K562 (cell line): ENCODE measurements around the gene LARP6. TPM values are rescaled to one million over a fixed set of nuclear protein-coding genes. Genes with fewer than 3 reads are reported as not detected.

Experiments used
- ATAC-seq: fragments of 200-7000 bp; cut with Tn5 transposase; 3 replicates; pipeline ENCODE4 v1.9.1; 2020; ENCODE audit warnings: moderate library complexity
- BruUV-seq: library from RNA; stranded (reverse); fragments of 400-500 nt; replicated peaks from 2 replicates; lab custom pipeline; 2021; lab: Mats Ljungman, UMichigan
- CTCF ChIA-PET: fragments of 300-600 bp; formaldehyde crosslinking; extraction: SDS; loops from one replicate; lab custom pipeline; 2021; ENCODE audit warnings: low intra/inter-chr PET ratio; lab: Yijun Ruan, JAX
- POLR2A ChIA-PET: fragments of 300-600, 350-650 bp; sonication (Branson Sonifier 250); formaldehyde crosslinking; extraction: SDS; loops from one replicate; lab custom pipeline; 2021; ENCODE audit warnings: antibody characterized with exemption, inconsistent platforms; lab: Yijun Ruan, JAX
- DNase-seq, 4 experiments: peaks; one replicate each; pipeline versions ENCODE4 v3.0.0 to v3.0.0-alpha.2; 2011 to 2018; ENCODE audit warnings: low spot score in 3 of 4, mixed read lengths in 3 of 4; ENCODE audit errors: extremely low read depth in 1 of 4
- FAIRE-seq: peaks from 2 replicates; lab custom pipeline; 2011; peaks lifted over from hg19 to GRCh38; lab: Jason Lieb, UNC
- H2AFZ ChIP-seq: 2 replicates; pipeline ENCODE4 v1.6.0; 2011; ENCODE audit warnings: low read depth, low read length, control low read depth, inconsistent platforms
- H3K27ac ChIP-seq: fragments of 200-600 bp; 3 replicates; pipeline ENCODE4 v1.8.0; 2011; ENCODE audit warnings: low read depth, mild to moderate bottlenecking, control low read depth, inconsistent platforms, low read length, moderate library complexity, mixed read lengths; ENCODE audit errors: extremely low read depth
- H3K27me3 ChIP-seq, 2 experiments: fragments of 300-600 bp in 1 of 2; 2 replicates in 1 of 2; 3 replicates in 1 of 2; pipeline versions ENCODE4 v1.6.0 to v1.8.0; 2011; ENCODE audit warnings: inconsistent platforms in 2 of 2, low read length in 2 of 2, mild to moderate bottlenecking in 1 of 2, mixed read lengths in 1 of 2, moderate library complexity in 1 of 2; ENCODE audit not compliant: control insufficient read depth in 2 of 2, insufficient read depth in 2 of 2
- H3K36me3 ChIP-seq: fragments of 300-600 bp; 3 replicates; pipeline ENCODE4 v1.8.0; 2011; ENCODE audit warnings: mild to moderate bottlenecking, low read length, inconsistent platforms; ENCODE audit not compliant: control insufficient read depth, insufficient read depth
- H3K4me1 ChIP-seq, 2 experiments: fragments of 200-600 bp in 1 of 2; replicated peaks in 1 of 2; 2 replicates in 1 of 2; 3 replicates in 1 of 2; pipeline versions ENCODE4 v1.5.1 to v1.8.0; 2011; ENCODE audit warnings: inconsistent platforms in 2 of 2, low read length in 2 of 2, mild to moderate bottlenecking in 1 of 2, mixed read lengths in 1 of 2, moderate library complexity in 1 of 2; ENCODE audit not compliant: control insufficient read depth in 2 of 2, insufficient read depth in 2 of 2
- H3K4me2 ChIP-seq: 2 replicates; pipeline ENCODE4 v1.6.1; 2011; ENCODE audit warnings: low read length, control low read depth, inconsistent platforms, mixed read lengths; ENCODE audit not compliant: insufficient read depth
- H3K4me3 ChIP-seq: fragments of 200-600 bp; sonication (generic), shearing (Covaris generic); 2 replicates; pipeline ENCODE4 v1.5.1; 2016; ENCODE audit warnings: control low read depth, inconsistent platforms
- H3K79me2 ChIP-seq: fragments of 200-600 bp; 3 replicates; pipeline ENCODE4 v1.8.0; 2011; ENCODE audit warnings: low read length, inconsistent platforms; ENCODE audit not compliant: control insufficient read depth, insufficient read depth
- H3K9ac ChIP-seq, 2 experiments: 2 replicates each; pipeline versions ENCODE4 v1.6.0 to v1.6.1; 2011; ENCODE audit warnings: low read depth in 2 of 2, low read length in 2 of 2, control low read depth in 1 of 2, inconsistent platforms in 1 of 2, mild to moderate bottlenecking in 1 of 2, mixed read lengths in 1 of 2; ENCODE audit not compliant: insufficient read depth in 1 of 2
- H3K9me1 ChIP-seq: one replicate; pipeline ENCODE4 v1.6.0; 2011; ENCODE audit warnings: inconsistent platforms, mild to moderate bottlenecking, low read length, moderate library complexity; ENCODE audit not compliant: control insufficient read depth, insufficient read depth
- H3K9me3 ChIP-seq: replicated peaks from 2 replicates; pipeline ENCODE4 v1.5.1; 2011; ENCODE audit warnings: low read depth, low read length, inconsistent platforms; ENCODE audit not compliant: control insufficient read depth, insufficient read depth
- H4K20me1 ChIP-seq: replicated peaks from 2 replicates; pipeline ENCODE4 v1.6.1; 2011; ENCODE audit warnings: low read length, inconsistent platforms, mixed read lengths; ENCODE audit not compliant: control insufficient read depth, insufficient read depth
- BACH1 ChIP-seq: fragments of 200-800 bp; sonication (Bioruptor generic); IDR thresholded peaks from 2 replicates; pipeline ENCODE4 v1.6.1; 2016; ENCODE audit warnings: missing genetic modification characterization, missing compliant biosample characterization
- CCNT2 ChIP-seq: IDR thresholded peaks from 2 replicates; pipeline ENCODE4 v1.6.1; 2011; ENCODE audit warnings: borderline replicate concordance, low read depth, mild to moderate bottlenecking, moderate library complexity, mixed read lengths, low read length; ENCODE audit not compliant: insufficient read length; ENCODE audit errors: extremely low read depth
- EWSR1 ChIP-seq: fragments of 450-650 bp; IDR thresholded peaks from 2 replicates; pipeline ENCODE4 v1.6.1; 2018; ENCODE audit warnings: borderline replicate concordance, mild to moderate bottlenecking, low read depth, moderate library complexity; ENCODE audit not compliant: partially characterized antibody
- FUS ChIP-seq: fragments of 200-400 bp; formaldehyde crosslinking; optimal IDR thresholded peaks from 2 replicates; pipeline ENCODE3; 2017; ENCODE audit warnings: low read depth, low read length
- HNRNPLL ChIP-seq: fragments of 200-400 bp; formaldehyde crosslinking; IDR thresholded peaks from 2 replicates; pipeline ENCODE4 v1.6.1; 2017; ENCODE audit warnings: low read length, low read depth, mild to moderate bottlenecking; ENCODE audit not compliant: poor library complexity, severe bottlenecking
- JUNB ChIP-seq: fragments of 450-650 bp; formaldehyde crosslinking; conservative IDR thresholded peaks from 2 replicates; pipeline ENCODE4 v1.4.0; 2020; ENCODE audit warnings: mild to moderate bottlenecking
- KLF13 ChIP-seq: fragments of 450-650 bp; IDR thresholded peaks from 2 replicates; pipeline ENCODE4 v1.6.1; 2016; ENCODE audit warnings: missing genetic modification characterization, low read depth, mild to moderate bottlenecking, missing compliant biosample characterization, moderate library complexity, borderline replicate concordance
- MEIS2 ChIP-seq: fragments of 450-650 bp; IDR thresholded peaks from 2 replicates; pipeline ENCODE4 v1.6.1; 2014; ENCODE audit warnings: mild to moderate bottlenecking; ENCODE audit not compliant: partially characterized antibody
- MLLT1 ChIP-seq, 2 experiments: fragments of 450-650 bp; IDR thresholded peaks; 2 replicates each; pipeline ENCODE4 v1.6.1; 2016
- NFIX ChIP-seq: fragments of 250-450 bp; sonication (Bioruptor Pico); IDR thresholded peaks from 2 replicates; pipeline ENCODE4 v1.4.0; 2020; ENCODE audit warnings: low read depth, mild to moderate bottlenecking, moderate library complexity
- PPARD ChIP-seq: fragments of 250-450 bp; sonication (Bioruptor Pico); IDR thresholded peaks from 2 replicates; pipeline ENCODE4 v1.8.0; 2022; ENCODE audit warnings: inconsistent platforms, mild to moderate bottlenecking, moderate library complexity
- SIRT6 ChIP-seq: IDR thresholded peaks from one replicate; pipeline ENCODE4 v1.6.1; 2012; ENCODE audit warnings: low read depth, mild to moderate bottlenecking, control low read depth, inconsistent platforms, low read length, moderate library complexity
- TBL1XR1 ChIP-seq, 2 experiments: IDR thresholded peaks; 2 replicates each; pipeline ENCODE4 v1.6.1; 2012; ENCODE audit warnings: improper control_type of control experiment in 2 of 2, low read length in 2 of 2, mild to moderate bottlenecking in 1 of 2
- TGIF2 ChIP-seq: sonication (generic); formaldehyde crosslinking; IDR thresholded peaks from 2 replicates; pipeline ENCODE4 v1.8.1; 2022; ENCODE audit warnings: mild to moderate bottlenecking, missing genetic modification reagents, moderate library complexity
- ZC3H11A ChIP-seq: IDR thresholded peaks from 2 replicates; pipeline ENCODE4 v1.6.1; 2012; ENCODE audit warnings: low read depth, low read length, improper control_type of control experiment
- ZFP1 ChIP-seq: fragments of 450-650 bp; formaldehyde crosslinking; IDR thresholded peaks from 2 replicates; pipeline ENCODE4 v1.4.0; 2020; ENCODE audit warnings: mild to moderate bottlenecking, mixed read lengths
- ZFP30 ChIP-seq: fragments of 250-450 bp; sonication (Bioruptor Pico); IDR thresholded peaks from 2 replicates; pipeline ENCODE4 v1.8.0; 2022; ENCODE audit warnings: moderate library complexity, mild to moderate bottlenecking, inconsistent platforms, borderline replicate concordance
- ZNF174 ChIP-seq: fragments of 250-450 bp; sonication (Bioruptor Pico); IDR thresholded peaks from 2 replicates; pipeline ENCODE4 v1.4.0; 2020; ENCODE audit warnings: mild to moderate bottlenecking
- ZNF217 ChIP-seq: sonication (generic); formaldehyde crosslinking; IDR thresholded peaks from 2 replicates; pipeline ENCODE4 v1.8.0; 2022; ENCODE audit warnings: mild to moderate bottlenecking, missing genetic modification reagents
- ZNF41 ChIP-seq: fragments of 250-450 bp; sonication (Bioruptor Pico); conservative IDR thresholded peaks from 2 replicates; pipeline ENCODE4 v1.4.0; 2020; ENCODE audit warnings: mild to moderate bottlenecking
- ZNF436 ChIP-seq: fragments of 250-450, 450-650 bp; sonication (Bioruptor Pico); formaldehyde crosslinking; IDR thresholded peaks from 2 replicates; pipeline ENCODE4 v1.7.0; 2020; ENCODE audit warnings: mild to moderate bottlenecking
- ZNF586 ChIP-seq: fragments of 450-650 bp; formaldehyde crosslinking; conservative IDR thresholded peaks from 2 replicates; pipeline ENCODE4 v1.4.0; 2020; ENCODE audit warnings: mild to moderate bottlenecking, moderate library complexity
- WGBS: fragments of 100-300 bp; shearing (Covaris generic); methylation state at CpG from one replicate; pipeline ENCODE4 v1.1.6; 2016; ENCODE audit warnings: low coverage, mixed read lengths; ENCODE audit not compliant: insufficient coverage; ENCODE audit errors: missing lambda C conversion rate; 5-methylcytosine and 5-hydroxymethylcytosine counted together
- in situ Hi-C: fragments of 300-500 bp; cut with MboI; formaldehyde crosslinking; loops from 4 replicates; pipeline ENCODE4 v1.15.0; 2018; ENCODE audit warnings: inconsistent platforms, mixed read lengths
- intact Hi-C: fragments of 100-400 bp; cut with micrococcal nuclease; formaldehyde crosslinking; loops from 2 replicates; pipeline ENCODE4 v1.14.2; 2022
- polyA plus RNA-seq, 8 experiments: library from polyadenylated mRNA; depleted of rRNA in 4 of 8; stranded (reverse) in 5 of 8; unstranded in 3 of 8; fragments of >200 nt; fragmentation: Nextera tagmentation in 2 of 8; fragmentation: Illumina TruSeq in 1 of 8; extraction: Ambion mirVana in 2 of 8; extraction: Trizol in 1 of 8; gene quantifications; 2 replicates each; pipeline versions ENCODE4 v1.2.1 to v1.2.3, GENCODE V29; 2011 to 2014; ENCODE audit warnings: inconsistent platforms in 1 of 8, missing spikeins in 1 of 8
- total RNA-seq, 7 experiments: library from RNA; depleted of rRNA in 6 of 7; stranded (reverse); fragments of >200 nt in 6 of 7; fragmentation: Illumina TruSeq in 2 of 7; extraction: Trizol in 2 of 7; gene quantifications; 2 replicates each; pipeline versions ENCODE4 v1.2.1 to v1.2.3, GENCODE V29; 2011 to 2021; ENCODE audit warnings: low replicate concordance in 1 of 7

LARP6 gene
- total and polyA plus RNA-seq, 9 of the 15 experiments (the other 6 are each of a cell fraction or from before 2014, with no cell fraction given): not detected

GRCh38 chr15:70797464-70797863 is 56.5 kb downstream of the LARP6 start (continued):
- TF ChIP-seq FUS: no peak
- no peak for TF ChIP-seq NFIX (CRISPR knock-in tag)
- no peak for TF ChIP-seq CCNT2
- TF ChIP-seq MLLT1 (IDR thresholded peaks at IDR 0.05): no peak
- no peak for TF ChIP-seq ZNF586 (CRISPR knock-in tag)
- no peak for TF ChIP-seq ZNF174 (CRISPR knock-in tag)
- TF ChIP-seq ZFP1: no peak

- under 1% methylated on average over 14 of the region's 14 CpGs for WGBS
- DNase-seq (no peak), ATAC-seq (no peak), FAIRE-seq (no peak)
- CTCF ChIA-PET: no interaction called here
- no peak overlapping the region for H3K4me2 ChIP-seq
- no peak overlapping the region for H3K27ac ChIP-seq
- BruUV-seq: no TSS peak
- no peaks in the 10 kb centered on the region for H3K9me3 ChIP-seq
- H2AFZ ChIP-seq: no peak overlapping the region
- no peaks in the 10 kb centered on the region for H3K36me3 ChIP-seq
- intact Hi-C loops: no loop called here
- no peak overlapping the region for H3K4me3 ChIP-seq
- H3K9me1 ChIP-seq: no peaks in the 10 kb centered on the region
- H3K4me1 ChIP-seq: no peaks in the 10 kb centered on the region
- no peak overlapping the region for H3K9ac ChIP-seq
- in situ Hi-C loops: no loop called here
- H3K79me2 ChIP-seq: no peaks in the 10 kb centered on the region
- POLR2A ChIA-PET: no interaction called here
- H3K27me3 ChIP-seq: peaks cover 0 to 8% of the 10 kb centered on the region in 2 experiments; a peak in 2 of 5 replicates
- H4K20me1 ChIP-seq: no peaks in the 10 kb centered on the region
- TF ChIP-seq TBL1XR1 (IDR thresholded peaks at IDR 0.05; ENCODE audit: low read length in 2 of 2) (no peak), ZFP30 (CRISPR knock-in tag) (no peak), EWSR1 (no peak), KLF13 (tag) (no peak), ZNF436 (CRISPR knock-in tag) (no peak), ZNF41 (CRISPR knock-in tag) (no peak), MEIS2 (no peak), HNRNPLL (no peak), ZC3H11A (no peak), SIRT6 (no peak), BACH1 (tag) (no peak), ZNF217 (CRISPR knock-in tag) (no peak), CCNT2 (no peak), JUNB (CRISPR knock-in tag) (no peak), PPARD (CRISPR knock-in tag) (no peak), TGIF2 (no peak)
Observed at GRCh38 chr15:70796516-70797310, 57.2 kb downstream of the LARP6 start.
